Keratinocyte (primary cell): ENCODE results near the gene NXPE4.
"Not testable (repeated sequence)": the region's sequence is repeated elsewhere in the genome, so short reads cannot be mapped to it uniquely, and the experiment has no call there.

ENCODE experiments used
- CTCF ChIP-seq, 3 experiments: IDR thresholded peaks in 1 of 3; conservative IDR thresholded peaks in 1 of 3; optimal IDR thresholded peaks in 1 of 3; 2 replicates in 2 of 3; 3 replicates in 1 of 3; pipeline versions ENCODE3 to v1.5.1; 2011; ENCODE audit warnings: low read length in 3 of 3, mild to moderate bottlenecking in 3 of 3, moderate library complexity in 2 of 3, control low read depth in 1 of 3, inconsistent platforms in 1 of 3; ENCODE audit not compliant: insufficient read depth in 2 of 3; ENCODE audit errors: extremely low read depth in 1 of 3
- EZH2 ChIP-seq: IDR thresholded peaks from one replicate; pipeline ENCODE4 v1.6.1; 2012; ENCODE audit warnings: inconsistent platforms, mild to moderate bottlenecking, low read length, moderate library complexity

- not testable (repeated sequence) for TF ChIP-seq EZH2; CTCF (optimal IDR thresholded peaks at IDR 0.05 in 1 of 3, IDR thresholded peaks at IDR 0.05 in 1 of 3, conservative IDR thresholded peaks at IDR 0.05 in 1 of 3; ENCODE audit: extremely low read depth in 1 of 3, insufficient read depth in 2 of 3, low read length in 3 of 3)
These were observed 35.9 kb upstream of the NXPE4 start for GRCh38 chr11:114631445-114631965.
